Measurements from ENCODE around the gene TDRD6.
A peak's percentile ranks its signal among the peaks of the same experiment; 100 is the strongest.
"Not testable (repeated sequence)": the region's sequence is repeated elsewhere in the genome, so short reads cannot be mapped to it uniquely, and the experiment has no call there.

TDRD6 gene

GRCh38 chr6:46687619-46688097 lies at the start of gene TDRD6:
Gene TDRD6, plus strand, starts transcription at chr6:46687885. Its CDS starts 244 bp downstream, at chr6:46688129.
- DNase-seq (ENCODE audit: low read depth) = no peak

GRCh38 chr6:46637933-46638332 lies 49.8 kb upstream of the TDRD6 start:
- no peak for DNase-seq (ENCODE audit: low read depth)

- no peak for DNase-seq (ENCODE audit: low read depth)
Measured at GRCh38 chr6:46638650-46639049, 49.0 kb upstream of the TDRD6 start.

GRCh38 chr6:46642928-46643751 lies 44.5 kb upstream of the TDRD6 start:
- DNase-seq (ENCODE audit: low read depth) = no peak

GRCh38 chr6:46645265-46645664 lies 42.4 kb upstream of the TDRD6 start:
- DNase-seq (ENCODE audit: low read depth) = no peak

- DNase-seq (ENCODE audit: low read depth) = not testable (repeated sequence)
Measured at GRCh38 chr6:46648108-46648507, 39.6 kb upstream of the TDRD6 start.

GRCh38 chr6:46648869-46649492 lies 38.7 kb upstream of the TDRD6 start:
- DNase-seq (ENCODE audit: low read depth) = no peak

- no peak for DNase-seq (ENCODE audit: low read depth)
Measured at GRCh38 chr6:46651006-46651405, 36.7 kb upstream of the TDRD6 start.

- no peak for DNase-seq (ENCODE audit: low read depth)
Measured at GRCh38 chr6:46651816-46652215, 35.9 kb upstream of the TDRD6 start.

GRCh38 chr6:46652232-46652602 lies 35.5 kb upstream of the TDRD6 start:
- no peak for DNase-seq (ENCODE audit: low read depth)

- DNase-seq (ENCODE audit: low read depth) = peak; percentile 38
Measured at GRCh38 chr6:46652603-46653438, 34.9 kb upstream of the TDRD6 start, which contains the start of the genes CYP39A1 and SLC25A27. Gene CYP39A1, minus strand, starts transcription at chr6:46652818. Its CDS starts 236 bp downstream, at chr6:46652582. Gene SLC25A27, plus strand, starts transcription at chr6:46652975. Its CDS starts 218 bp downstream, at chr6:46653193.

- no peak for DNase-seq (ENCODE audit: low read depth)
Measured at GRCh38 chr6:46653439-46654195, 34.1 kb upstream of the TDRD6 start.

GRCh38 chr6:46655803-46656202 lies 31.9 kb upstream of the TDRD6 start:
- DNase-seq (ENCODE audit: low read depth) = no peak

- DNase-seq (ENCODE audit: low read depth) = no peak
Measured at GRCh38 chr6:46657642-46658041, 30.0 kb upstream of the TDRD6 start.

GRCh38 chr6:46661483-46661882 lies 26.2 kb upstream of the TDRD6 start:
- DNase-seq (ENCODE audit: low read depth) = no peak

GRCh38 chr6:46667377-46667776 lies 20.3 kb upstream of the TDRD6 start:
- DNase-seq (ENCODE audit: low read depth) = no peak

GRCh38 chr6:46674410-46674809 lies 13.3 kb upstream of the TDRD6 start:
- DNase-seq (ENCODE audit: low read depth) = no peak

- DNase-seq (ENCODE audit: low read depth) = no peak
Measured at GRCh38 chr6:46676604-46677313, 10.9 kb upstream of the TDRD6 start.

GRCh38 chr6:46677314-46677654 lies 10.4 kb upstream of the TDRD6 start:
- DNase-seq (ENCODE audit: low read depth) = no peak

- no peak for DNase-seq (ENCODE audit: low read depth)
Measured at GRCh38 chr6:46684771-46685170, 2.9 kb upstream of the TDRD6 start.
